Renal pelvis (tissue), 4 donors: ENCODE results near the gene NCBP1. TPM values are rescaled to one million over a fixed set of nuclear protein-coding genes. Genes with fewer than 3 reads are reported as not detected.
"Not testable (repeated sequence)": the region's sequence is repeated elsewhere in the genome, so short reads cannot be mapped to it uniquely, and the experiment has no call there.

ENCODE experiments used
- DNase-seq: peaks from one replicate; pipeline ENCODE4 v3.0.0-alpha.2; 2013
- polyA plus RNA-seq, 3 donors: library from polyadenylated mRNA; unstranded; fragments of 120-200 nt; gene quantifications; one replicate each; pipeline ENCODE4 v1.2.1, GENCODE V29; 2013; ENCODE audit not compliant: insufficient read length in 3 of 3

Gene NCBP1
- polyA plus RNA-seq, 3 donors: 38.0 to 51.2 (median 46.0) TPM

- peak; percentile 48 for DNase-seq
Observed at GRCh38 chr9:97615439-97616072, 18.1 kb upstream of the NCBP1 start.

- no peak for DNase-seq
Observed at GRCh38 chr9:97617939-97618416, 15.6 kb upstream of the NCBP1 start.

- DNase-seq: not testable (repeated sequence)
Observed at GRCh38 chr9:97620063-97620462, 13.6 kb upstream of the NCBP1 start.

GRCh38 chr9:97622483-97622882, 11.1 kb upstream of the NCBP1 start:
- DNase-seq: not testable (repeated sequence)

GRCh38 chr9:97623946-97624345, 9.7 kb upstream of the NCBP1 start:
- no peak for DNase-seq

- no peak for DNase-seq
Observed at GRCh38 chr9:97625620-97626019, 8.0 kb upstream of the NCBP1 start.

GRCh38 chr9:97627624-97628023, 6.0 kb upstream of the NCBP1 start:
- no peak for DNase-seq

- DNase-seq: no peak
Observed at GRCh38 chr9:97628668-97629067, 5.0 kb upstream of the NCBP1 start.

GRCh38 chr9:97629156-97629555, 4.5 kb upstream of the NCBP1 start:
- no peak for DNase-seq

- DNase-seq: no peak
Observed at GRCh38 chr9:97630591-97630990, 3.0 kb upstream of the NCBP1 start.

GRCh38 chr9:97632248-97632984, 1.2 kb upstream of the NCBP1 start:
- no peak for DNase-seq

- peak; percentile 11 for DNase-seq
Observed at GRCh38 chr9:97633859-97634490, 354 bp downstream of the NCBP1 start.

GRCh38 chr9:97635026-97635425, 1.4 kb downstream of the NCBP1 start:
- no peak for DNase-seq

- DNase-seq: no peak
Observed at GRCh38 chr9:97636903-97637302, 3.3 kb downstream of the NCBP1 start.

- no peak for DNase-seq
Observed at GRCh38 chr9:97638666-97639065, 5.0 kb downstream of the NCBP1 start.

- no peak for DNase-seq
Observed at GRCh38 chr9:97640325-97640724, 6.7 kb downstream of the NCBP1 start.

GRCh38 chr9:97645720-97646119, 12.1 kb downstream of the NCBP1 start:
- no peak for DNase-seq

GRCh38 chr9:97647996-97648395, 14.4 kb downstream of the NCBP1 start:
- no peak for DNase-seq

GRCh38 chr9:97651646-97652045, 18.0 kb downstream of the NCBP1 start:
- no peak for DNase-seq

GRCh38 chr9:97658707-97659106, 25.1 kb downstream of the NCBP1 start:
- DNase-seq: no peak

- no peak for DNase-seq
Observed at GRCh38 chr9:97659771-97660170, 26.1 kb downstream of the NCBP1 start.

- no peak for DNase-seq
Observed at GRCh38 chr9:97660340-97660739, 26.7 kb downstream of the NCBP1 start.

GRCh38 chr9:97660847-97661246, 27.2 kb downstream of the NCBP1 start:
- DNase-seq: no peak
